NCI-H2029 (cell line): ENCODE results near the gene LILRA6.
"Not testable (repeated sequence)": the region's sequence is repeated elsewhere in the genome, so short reads cannot be mapped to it uniquely, and the experiment has no call there.

Experiments
- DNase-seq: peaks from one replicate; lab custom pipeline; 2025; lab: John Stamatoyannopoulos, UW

LILRA6 gene

GRCh38 chr19:54242646-54243045, at the start of gene LILRA6:
Gene LILRA6 (minus strand): TSS chr19:54242790.
- not testable (repeated sequence) for DNase-seq

- DNase-seq = not testable (repeated sequence)
Observed at GRCh38 chr19:54289160-54289559, 46.6 kb upstream of the LILRA6 start.

- no peak for DNase-seq
Observed at GRCh38 chr19:54287456-54287855, 44.9 kb upstream of the LILRA6 start.

GRCh38 chr19:54286283-54286682, 43.7 kb upstream of the LILRA6 start:
- not testable (repeated sequence) for DNase-seq

- not testable (repeated sequence) for DNase-seq
Observed at GRCh38 chr19:54285427-54286056, 43.0 kb upstream of the LILRA6 start.

GRCh38 chr19:54282686-54283470, 40.3 kb upstream of the LILRA6 start:
- DNase-seq = no peak

GRCh38 chr19:54281729-54282075, 39.1 kb upstream of the LILRA6 start:
- not testable (repeated sequence) for DNase-seq

- no peak for DNase-seq
Observed at GRCh38 chr19:54281007-54281728, 38.6 kb upstream of the LILRA6 start, which contains the start of gene LILRB2. Gene LILRB2 (minus strand): TSS chr19:54281110. CDS start chr19:54280496, 614 bp downstream.

DNA sequence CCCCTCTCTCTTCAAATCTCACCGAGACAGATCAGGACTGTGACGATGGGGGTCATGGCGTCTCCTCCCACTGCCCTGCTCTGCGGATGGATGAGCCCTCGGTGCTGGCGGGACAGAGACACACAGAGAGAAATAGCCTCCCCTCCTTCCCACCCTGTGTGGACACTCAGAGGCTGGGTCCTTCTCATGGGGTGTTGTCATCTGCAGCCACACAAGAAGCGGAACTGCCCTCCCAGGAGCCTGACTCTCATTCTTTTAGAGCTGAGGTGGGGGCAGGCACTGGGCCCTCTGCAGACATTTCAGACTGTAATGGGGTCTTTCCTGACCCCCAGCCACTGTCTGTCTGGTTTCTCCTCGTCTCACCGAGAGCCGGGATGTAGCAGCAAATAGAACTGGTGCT, 37.9 kb upstream of the LILRA6 start:
- not testable (repeated sequence) for DNase-seq

DNA sequence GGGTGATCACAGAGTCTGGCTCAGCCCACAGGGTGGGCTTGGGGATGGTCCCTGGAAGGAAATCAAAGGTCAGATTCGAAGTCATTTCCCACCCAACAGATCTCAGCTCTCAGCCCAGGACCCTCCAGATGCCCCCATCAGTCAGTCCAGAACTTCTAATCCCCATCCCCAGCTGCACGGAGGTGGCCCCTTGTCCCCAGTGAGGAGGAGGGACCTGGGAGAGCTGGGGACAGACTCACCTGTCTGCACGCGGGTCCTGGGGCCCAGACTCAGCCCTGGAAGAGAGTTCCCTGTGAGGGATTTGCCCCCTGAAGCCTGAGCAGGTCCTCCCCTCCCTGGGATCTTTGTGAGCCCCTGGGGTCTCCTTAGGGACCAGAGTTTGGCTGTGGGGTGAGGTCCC, 37.4 kb upstream of the LILRA6 start:
- DNase-seq = not testable (repeated sequence)

GRCh38 chr19:54279406-54279962, 36.9 kb upstream of the LILRA6 start:
- DNase-seq = no peak

DNA sequence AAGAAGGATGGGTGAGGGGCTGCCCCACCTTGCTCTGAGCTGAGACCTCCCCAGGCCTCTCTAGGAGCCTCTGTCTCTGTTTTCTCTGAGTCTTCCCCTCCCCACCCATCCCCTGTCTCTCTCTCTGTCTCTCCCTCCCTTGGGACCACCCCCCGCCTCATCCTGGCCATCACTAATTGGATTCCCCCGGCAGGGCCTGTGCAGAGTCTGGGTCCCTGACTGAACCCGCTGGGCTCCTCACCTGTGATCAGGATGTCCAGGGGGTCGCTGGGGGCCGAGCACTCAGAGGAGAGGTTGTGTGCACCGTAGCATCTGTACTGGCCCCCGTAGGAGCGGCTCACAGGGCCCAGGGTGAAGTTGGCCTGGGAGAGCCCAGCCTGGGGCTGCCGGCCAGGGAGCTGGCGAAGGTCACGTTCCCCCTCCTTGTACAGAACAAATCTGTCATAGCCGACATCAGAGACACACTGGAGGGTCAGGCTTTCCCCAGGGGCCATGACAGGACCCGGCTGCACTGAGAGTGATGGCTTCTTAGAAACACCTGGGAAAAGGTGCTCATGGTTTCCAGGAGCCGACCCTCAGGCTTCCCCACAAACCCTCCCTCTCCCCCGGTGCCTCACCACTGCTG, 36.1 kb upstream of the LILRA6 start:
- DNase-seq = not testable (repeated sequence)

GRCh38 chr19:54278056-54278455, 35.5 kb upstream of the LILRA6 start:
- not testable (repeated sequence) for DNase-seq

GRCh38 chr19:54277111-54277615, 34.6 kb upstream of the LILRA6 start:
- not testable (repeated sequence) for DNase-seq

DNA sequence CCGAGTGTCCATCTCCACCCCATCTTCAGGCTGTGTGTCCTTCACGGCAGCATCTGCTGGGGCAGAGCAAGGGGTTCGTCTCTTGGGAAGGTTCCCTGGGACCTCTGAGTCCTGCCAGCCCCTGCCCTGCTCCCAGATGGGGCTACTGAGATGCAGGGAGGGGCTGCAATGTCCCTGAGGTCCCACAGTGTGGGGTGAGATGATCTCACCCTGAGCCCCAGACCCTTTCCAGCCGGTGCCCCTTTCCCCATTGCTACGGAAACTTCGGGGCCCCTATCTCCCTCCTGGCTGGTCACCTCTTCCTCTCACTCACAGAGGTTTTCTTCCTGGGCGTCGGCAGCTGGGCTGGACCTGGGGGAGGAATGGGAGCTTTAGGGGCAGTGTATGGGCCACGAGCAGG, 33.4 kb upstream of the LILRA6 start:
- DNase-seq = no peak

DNA sequence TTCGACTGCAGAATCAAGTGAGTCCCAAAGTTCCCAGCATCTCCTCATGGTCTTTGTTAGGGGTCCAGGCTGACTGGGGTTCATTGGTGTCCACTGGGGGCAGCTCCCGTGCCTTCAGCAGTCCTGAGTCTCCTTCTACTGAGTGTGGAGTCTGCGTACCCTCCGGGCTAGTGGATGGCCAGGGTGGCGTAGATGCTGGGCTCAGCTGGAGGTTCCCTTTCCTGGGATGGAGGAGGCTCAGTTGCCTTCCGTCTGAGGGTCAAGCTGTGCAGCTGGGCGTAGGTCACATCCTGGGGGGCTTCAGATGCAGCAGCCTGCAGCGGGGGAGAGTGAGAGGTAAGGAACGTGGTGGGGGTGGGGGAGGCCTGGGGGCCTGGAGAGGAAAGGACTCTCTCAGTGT, 31.9 kb upstream of the LILRA6 start:
- not testable (repeated sequence) for DNase-seq

DNA sequence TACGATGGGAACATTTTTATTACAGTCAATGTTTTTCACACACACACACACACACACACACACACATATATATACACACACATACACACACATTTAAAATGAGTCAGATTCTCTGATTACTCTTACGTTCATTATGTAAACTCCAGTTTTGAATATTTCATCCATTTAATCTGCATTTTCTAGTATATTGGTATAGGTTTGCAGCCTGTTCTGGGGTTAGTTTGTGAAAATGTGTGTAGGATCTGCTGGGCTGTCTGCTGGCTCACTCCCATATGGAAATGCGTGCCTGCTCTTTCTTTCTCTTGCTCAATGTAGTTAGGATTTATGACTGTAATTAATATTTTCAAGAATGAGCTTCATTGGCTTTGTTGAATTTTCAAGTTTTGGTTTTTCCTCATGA, 31.2 kb upstream of the LILRA6 start:
- no peak for DNase-seq

- DNase-seq = not testable (repeated sequence)
Observed at GRCh38 chr19:54272181-54272580, 29.6 kb upstream of the LILRA6 start.

GRCh38 chr19:54271587-54271986, 29.0 kb upstream of the LILRA6 start:
- DNase-seq = not testable (repeated sequence)

GRCh38 chr19:54271106-54271505, 28.5 kb upstream of the LILRA6 start:
- no peak for DNase-seq

- no peak for DNase-seq
Observed at GRCh38 chr19:54268936-54269335, 26.3 kb upstream of the LILRA6 start.

GRCh38 chr19:54266133-54266532, 23.5 kb upstream of the LILRA6 start:
- DNase-seq = peak; percentile 56
